ENCODE results near the gene PCSK5.

Gene PCSK5

GRCh38 chr9:76198336-76198735 is 307.9 kb downstream of the PCSK5 start:
- Mint-ChIP-seq H3K27ac (no peak overlapping the region), H3K36me3 (peaks cover 9% of the 10 kb centered on the region), H3K9me3 (no peaks in the 10 kb centered on the region), H3K27me3 (no peaks in the 10 kb centered on the region), H3K4me1 (no peaks in the 10 kb centered on the region), H3K4me3 (no peak overlapping the region)

GRCh38 chr9:76200315-76200714 is 309.8 kb downstream of the PCSK5 start:
- Mint-ChIP-seq H3K27ac (no peak overlapping the region), H3K27me3 (no peaks in the 10 kb centered on the region), H3K36me3 (peaks cover 4% of the 10 kb centered on the region), H3K4me1 (no peaks in the 10 kb centered on the region), H3K9me3 (no peaks in the 10 kb centered on the region), H3K4me3 (no peak overlapping the region)

- H3K4me3 Mint-ChIP-seq = no peak overlapping the region
- H3K27ac Mint-ChIP-seq = no peak overlapping the region
- H3K9me3 Mint-ChIP-seq = no peaks in the 10 kb centered on the region
- peaks cover 3% of the 10 kb centered on the region for H3K36me3 Mint-ChIP-seq
- no peaks in the 10 kb centered on the region for H3K4me1 Mint-ChIP-seq
- no peaks in the 10 kb centered on the region for H3K27me3 Mint-ChIP-seq
These were observed 310.3 kb downstream of the PCSK5 start for GRCh38 chr9:76200745-76201144.

GRCh38 chr9:76203373-76203772 is 312.9 kb downstream of the PCSK5 start:
- Mint-ChIP-seq H3K36me3 (no peaks in the 10 kb centered on the region), H3K4me3 (no peak overlapping the region), H3K27me3 (no peaks in the 10 kb centered on the region), H3K27ac (no peak overlapping the region), H3K4me1 (no peaks in the 10 kb centered on the region), H3K9me3 (no peaks in the 10 kb centered on the region)

GRCh38 chr9:76206821-76207220 is 316.3 kb downstream of the PCSK5 start:
- Mint-ChIP-seq H3K9me3 (no peaks in the 10 kb centered on the region), H3K27me3 (no peaks in the 10 kb centered on the region), H3K4me1 (no peaks in the 10 kb centered on the region), H3K4me3 (no peak overlapping the region), H3K27ac (no peak overlapping the region), H3K36me3 (no peaks in the 10 kb centered on the region)

- Mint-ChIP-seq H3K36me3 (no peaks in the 10 kb centered on the region), H3K27ac (no peak overlapping the region), H3K27me3 (peaks cover 3% of the 10 kb centered on the region), H3K4me1 (no peaks in the 10 kb centered on the region), H3K4me3 (no peak overlapping the region), H3K9me3 (no peaks in the 10 kb centered on the region)
These were observed 323.3 kb downstream of the PCSK5 start for GRCh38 chr9:76213751-76214150.

GRCh38 chr9:76215066-76215465 is 324.6 kb downstream of the PCSK5 start:
- Mint-ChIP-seq H3K9me3 (no peaks in the 10 kb centered on the region), H3K4me3 (no peak overlapping the region), H3K4me1 (no peaks in the 10 kb centered on the region), H3K27ac (no peak overlapping the region), H3K36me3 (no peaks in the 10 kb centered on the region), H3K27me3 (peaks cover 3% of the 10 kb centered on the region)

- Mint-ChIP-seq H3K27ac (no peak overlapping the region), H3K4me3 (no peak overlapping the region), H3K4me1 (no peaks in the 10 kb centered on the region), H3K9me3 (no peaks in the 10 kb centered on the region), H3K27me3 (peaks cover 3% of the 10 kb centered on the region), H3K36me3 (no peaks in the 10 kb centered on the region)
These were observed 325.7 kb downstream of the PCSK5 start for GRCh38 chr9:76216161-76216649.

GRCh38 chr9:76218117-76218885 is 327.8 kb downstream of the PCSK5 start:
- H3K27ac Mint-ChIP-seq = no peak overlapping the region
- no peak overlapping the region for H3K4me3 Mint-ChIP-seq
- H3K27me3 Mint-ChIP-seq = peaks cover 3% of the 10 kb centered on the region
- no peaks in the 10 kb centered on the region for H3K9me3 Mint-ChIP-seq
- H3K4me1 Mint-ChIP-seq = no peaks in the 10 kb centered on the region
- no peaks in the 10 kb centered on the region for H3K36me3 Mint-ChIP-seq

- H3K4me1 Mint-ChIP-seq = no peaks in the 10 kb centered on the region
- peaks cover 2% of the 10 kb centered on the region for H3K27me3 Mint-ChIP-seq
- no peak overlapping the region for H3K4me3 Mint-ChIP-seq
- no peaks in the 10 kb centered on the region for H3K36me3 Mint-ChIP-seq
- no peaks in the 10 kb centered on the region for H3K9me3 Mint-ChIP-seq
- no peak overlapping the region for H3K27ac Mint-ChIP-seq
These were observed 328.5 kb downstream of the PCSK5 start for GRCh38 chr9:76218886-76219445.

- H3K36me3 Mint-ChIP-seq = no peaks in the 10 kb centered on the region
- no peaks in the 10 kb centered on the region for H3K4me1 Mint-ChIP-seq
These were observed 329.2 kb downstream of the PCSK5 start for GRCh38 chr9:76219560-76220151.

GRCh38 chr9:76221423-76221822 is 330.9 kb downstream of the PCSK5 start:
- Mint-ChIP-seq H3K36me3 (no peaks in the 10 kb centered on the region), H3K4me1 (no peaks in the 10 kb centered on the region), H3K27ac (no peak overlapping the region), H3K27me3 (peaks cover 2% of the 10 kb centered on the region), H3K9me3 (no peaks in the 10 kb centered on the region), H3K4me3 (no peak overlapping the region)

More at GRCh38 chr9:76219560-76220151, 329.2 kb downstream of the PCSK5 start:
- Mint-ChIP-seq H3K4me3 (no peak overlapping the region), H3K9me3 (no peaks in the 10 kb centered on the region), H3K27me3 (peaks cover 2% of the 10 kb centered on the region), H3K27ac (no peak overlapping the region)

GRCh38 chr9:76223749-76224340 is 333.4 kb downstream of the PCSK5 start:
- H3K4me3 Mint-ChIP-seq = no peak overlapping the region
- H3K9me3 Mint-ChIP-seq = no peaks in the 10 kb centered on the region
- no peaks in the 10 kb centered on the region for H3K36me3 Mint-ChIP-seq
- H3K27me3 Mint-ChIP-seq = no peaks in the 10 kb centered on the region
- H3K27ac Mint-ChIP-seq = no peak overlapping the region
- no peaks in the 10 kb centered on the region for H3K4me1 Mint-ChIP-seq

GRCh38 chr9:76227156-76227555 is 336.7 kb downstream of the PCSK5 start:
- Mint-ChIP-seq H3K27me3 (no peaks in the 10 kb centered on the region), H3K36me3 (peaks cover 2% of the 10 kb centered on the region), H3K4me1 (no peaks in the 10 kb centered on the region), H3K27ac (no peak overlapping the region), H3K4me3 (no peak overlapping the region), H3K9me3 (no peaks in the 10 kb centered on the region)

- Mint-ChIP-seq H3K27ac (no peak overlapping the region), H3K36me3 (peaks cover 2% of the 10 kb centered on the region), H3K4me3 (no peak overlapping the region), H3K27me3 (no peaks in the 10 kb centered on the region), H3K4me1 (no peaks in the 10 kb centered on the region), H3K9me3 (no peaks in the 10 kb centered on the region)
These were observed 340.5 kb downstream of the PCSK5 start for GRCh38 chr9:76231001-76231400.

Measured in activated naive CD4-positive, alpha-beta T cell treated with anti-CD3 and anti-CD28 coated beads, Interleukin-2, amount 50 U/mL, for 24 hours (primary cell).